Measurements from ENCODE around the gene PLXND1. TPM values are rescaled to one million over a fixed set of nuclear protein-coding genes. Genes with fewer than 3 reads are reported as not detected.
A peak's percentile ranks its signal among the peaks of the same experiment; 100 is the strongest.

The PLXND1 gene
- total RNA-seq, 1 experiment from 2014 or later: 47.3 TPM

DNA sequence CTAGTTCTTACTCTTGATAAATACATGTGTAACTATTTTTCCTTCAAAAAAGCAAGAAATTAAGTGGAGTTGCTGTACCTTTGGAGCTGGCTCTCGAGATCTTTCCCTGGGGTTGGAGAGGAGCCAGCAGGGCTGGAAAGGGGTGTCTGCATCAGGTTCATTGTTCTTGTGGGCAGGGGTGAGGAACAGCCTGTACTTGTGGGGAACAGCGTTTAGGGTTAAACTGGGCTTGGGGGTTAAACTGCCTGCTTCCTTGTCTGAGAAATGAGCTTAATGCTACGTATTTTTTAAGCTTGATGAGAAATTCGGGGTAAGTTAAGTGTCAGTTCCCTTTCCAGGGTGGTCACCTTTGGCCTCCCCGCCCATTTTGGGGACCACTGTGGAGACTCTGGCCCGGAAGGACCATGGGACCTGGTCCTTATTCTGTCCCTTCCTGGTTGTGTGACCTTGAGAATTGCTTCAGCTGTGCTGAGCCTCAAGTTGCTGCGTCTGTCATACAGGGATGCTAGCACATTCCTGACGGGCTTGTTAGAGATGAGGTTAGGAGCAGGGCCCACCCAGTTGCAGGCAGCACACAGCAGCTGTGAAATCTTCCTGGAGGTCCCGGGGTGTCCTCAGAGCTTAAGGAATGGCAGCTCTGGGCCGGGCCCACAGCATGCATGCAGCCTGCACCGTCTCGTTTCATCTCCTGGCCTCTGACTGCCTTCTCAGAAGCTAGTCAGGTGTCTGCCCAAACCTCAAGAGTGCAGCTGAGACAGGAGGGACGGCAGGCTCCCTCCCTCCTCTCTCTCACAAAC is 51.9 kb downstream of the PLXND1 start:
- POLR2A ChIA-PET: no interaction called here

More for the DNA sequence above, 51.9 kb downstream of the PLXND1 start:
- no peaks in the 10 kb centered on the region for H3K79me2 ChIP-seq (ENCODE audit: insufficient read depth, low read length)
- H3K4me3 ChIP-seq (replicated peaks in 1 of 2; ENCODE audit: low read depth in 1 of 2, low read length in 2 of 2): no peak overlapping the region
- H3K4me2 ChIP-seq (ENCODE audit: low read length): 0 out of 2 replicates have a peak overlapping the region, but pooled peaks have one; percentile 11
- H3K36me3 ChIP-seq (ENCODE audit: control insufficient read depth in 1 of 2, insufficient read depth in 2 of 2, low read length in 2 of 2): no peaks in the 10 kb centered on the region; a peak in 1 of 4 replicates
- no peaks in the 10 kb centered on the region for H4K20me1 ChIP-seq (ENCODE audit: insufficient read depth)
- intact Hi-C loops (cut with micrococcal nuclease): no loop called here
- H2AFZ ChIP-seq (ENCODE audit: low read depth, low read length, poor library complexity, severe bottlenecking): no peak overlapping the region
- no peak overlapping the region for H3K9ac ChIP-seq (ENCODE audit: low read length)
- no TSS peak for BruUV-seq (replicated peaks)
- TF ChIP-seq YY1 (IDR thresholded peaks at IDR 0.05; ENCODE audit: extremely low read depth, insufficient replicate concordance, low read depth, low read length): no peak
- TF ChIP-seq EGR1 (IDR thresholded peaks at IDR 0.05; ENCODE audit: low read depth): no peak
- TF ChIP-seq, protein P1, sequence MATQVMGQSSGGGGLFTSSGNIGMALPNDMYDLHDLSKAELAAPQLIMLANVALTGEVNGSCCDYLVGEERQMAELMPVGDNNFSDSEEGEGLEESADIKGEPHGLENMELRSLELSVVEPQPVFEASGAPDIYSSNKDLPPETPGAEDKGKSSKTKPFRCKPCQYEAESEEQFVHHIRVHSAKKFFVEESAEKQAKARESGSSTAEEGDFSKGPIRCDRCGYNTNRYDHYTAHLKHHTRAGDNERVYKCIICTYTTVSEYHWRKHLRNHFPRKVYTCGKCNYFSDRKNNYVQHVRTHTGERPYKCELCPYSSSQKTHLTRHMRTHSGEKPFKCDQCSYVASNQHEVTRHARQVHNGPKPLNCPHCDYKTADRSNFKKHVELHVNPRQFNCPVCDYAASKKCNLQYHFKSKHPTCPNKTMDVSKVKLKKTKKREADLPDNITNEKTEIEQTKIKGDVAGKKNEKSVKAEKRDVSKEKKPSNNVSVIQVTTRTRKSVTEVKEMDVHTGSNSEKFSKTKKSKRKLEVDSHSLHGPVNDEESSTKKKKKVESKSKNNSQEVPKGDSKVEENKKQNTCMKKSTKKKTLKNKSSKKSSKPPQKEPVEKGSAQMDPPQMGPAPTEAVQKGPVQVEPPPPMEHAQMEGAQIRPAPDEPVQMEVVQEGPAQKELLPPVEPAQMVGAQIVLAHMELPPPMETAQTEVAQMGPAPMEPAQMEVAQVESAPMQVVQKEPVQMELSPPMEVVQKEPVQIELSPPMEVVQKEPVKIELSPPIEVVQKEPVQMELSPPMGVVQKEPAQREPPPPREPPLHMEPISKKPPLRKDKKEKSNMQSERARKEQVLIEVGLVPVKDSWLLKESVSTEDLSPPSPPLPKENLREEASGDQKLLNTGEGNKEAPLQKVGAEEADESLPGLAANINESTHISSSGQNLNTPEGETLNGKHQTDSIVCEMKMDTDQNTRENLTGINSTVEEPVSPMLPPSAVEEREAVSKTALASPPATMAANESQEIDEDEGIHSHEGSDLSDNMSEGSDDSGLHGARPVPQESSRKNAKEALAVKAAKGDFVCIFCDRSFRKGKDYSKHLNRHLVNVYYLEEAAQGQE (IDR thresholded peaks at IDR 0.05; ENCODE audit: low read depth): no peak
- TF ChIP-seq ZFX (IDR thresholded peaks at IDR 0.05): no peak
- TF ChIP-seq ZNF274 (IDR thresholded peaks at IDR 0.05; ENCODE audit: low read depth, low read length): no peak
- TF ChIP-seq POLR2A (IDR thresholded peaks at IDR 0.05; ENCODE audit: borderline replicate concordance, extremely low read depth, insufficient read depth, insufficient read length): no peak
- TF ChIP-seq EZH2 (IDR thresholded peaks at IDR 0.05): no peak
- no peak for TF ChIP-seq RAD21 (IDR thresholded peaks at IDR 0.05; ENCODE audit: low read depth)
- TF ChIP-seq MAX (IDR thresholded peaks at IDR 0.05): no peak
- no peak for TF ChIP-seq EZH2phosphoT487 (IDR thresholded peaks at IDR 0.05; ENCODE audit: borderline replicate concordance)
- no peak for TF ChIP-seq SIN3A (IDR thresholded peaks at IDR 0.05; ENCODE audit: low read depth)
- no peak for TF ChIP-seq ELF1 (IDR thresholded peaks at IDR 0.05; ENCODE audit: borderline replicate concordance, low read depth)
- TF ChIP-seq JUND (IDR thresholded peaks at IDR 0.05): no peak
- TF ChIP-seq SP1 (IDR thresholded peaks at IDR 0.05; ENCODE audit: low read depth): no peak
- TF ChIP-seq, protein P2, sequence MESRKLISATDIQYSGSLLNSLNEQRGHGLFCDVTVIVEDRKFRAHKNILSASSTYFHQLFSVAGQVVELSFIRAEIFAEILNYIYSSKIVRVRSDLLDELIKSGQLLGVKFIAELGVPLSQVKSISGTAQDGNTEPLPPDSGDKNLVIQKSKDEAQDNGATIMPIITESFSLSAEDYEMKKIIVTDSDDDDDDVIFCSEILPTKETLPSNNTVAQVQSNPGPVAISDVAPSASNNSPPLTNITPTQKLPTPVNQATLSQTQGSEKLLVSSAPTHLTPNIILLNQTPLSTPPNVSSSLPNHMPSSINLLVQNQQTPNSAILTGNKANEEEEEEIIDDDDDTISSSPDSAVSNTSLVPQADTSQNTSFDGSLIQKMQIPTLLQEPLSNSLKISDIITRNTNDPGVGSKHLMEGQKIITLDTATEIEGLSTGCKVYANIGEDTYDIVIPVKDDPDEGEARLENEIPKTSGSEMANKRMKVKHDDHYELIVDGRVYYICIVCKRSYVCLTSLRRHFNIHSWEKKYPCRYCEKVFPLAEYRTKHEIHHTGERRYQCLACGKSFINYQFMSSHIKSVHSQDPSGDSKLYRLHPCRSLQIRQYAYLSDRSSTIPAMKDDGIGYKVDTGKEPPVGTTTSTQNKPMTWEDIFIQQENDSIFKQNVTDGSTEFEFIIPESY (IDR thresholded peaks at IDR 0.05; ENCODE audit: extremely low read depth, insufficient replicate concordance, low read length): no peak
- TF ChIP-seq FOSL1 (IDR thresholded peaks at IDR 0.05; ENCODE audit: low read depth): no peak
- TF ChIP-seq SRF (IDR thresholded peaks at IDR 0.05; ENCODE audit: low read depth): no peak
- TF ChIP-seq POLR2AphosphoS5 (IDR thresholded peaks at IDR 0.05; ENCODE audit: low read depth, low read length): no peak; the same call in 1 of the 2 replicates
- no peaks in the 10 kb centered on the region for H3K9me3 ChIP-seq (ENCODE audit: control insufficient read depth in 1 of 2, insufficient read depth in 1 of 2, low read depth in 1 of 2, low read length in 2 of 2)
- DNase-seq (ENCODE audit: low read depth, low spot score) (no peak), ATAC-seq (no peak)
- H3K9me2 ChIP-seq (ENCODE audit: insufficient read depth): no peaks in the 10 kb centered on the region
- no peak overlapping the region for H3K27ac ChIP-seq (ENCODE audit: low read depth, low read length)
- ChIA-PET RAD21 (ENCODE audit: low non-redundant PET in 1 of 2, low total read pairs in 2 of 2, uncharacterized antibody in 2 of 2, unreplicated experiment in 2 of 2) (interaction anchor here in 1 of 2 experiments (0.6 kb wide), 1 partner anchor 19 kb away, joined by 3 read pairs; no protein-coding TSS in a partner anchor), CTCF (no interaction called here)
- H3K27me3 ChIP-seq (ENCODE audit: insufficient read depth, low read length): no peaks in the 10 kb centered on the region
- H3K4me1 ChIP-seq (ENCODE audit: control insufficient read depth in 1 of 2, insufficient read depth in 2 of 2, low read length in 2 of 2): peaks cover 0 to 2% of the 10 kb centered on the region in 2 experiments; a peak in 1 of 4 replicates

Data from HCT116 (cell line).